Measurements from ENCODE around the gene UTP15.

UTP15 gene

GRCh38 chr5:73565139-73565968, at the start of gene UTP15, which contains the start of gene ANKRA2:
UTP15 (plus strand) TSS chr5:73565743; CDS start chr5:73567345, 1,602 bp downstream.
ANKRA2 (minus strand) TSS chr5:73565639; CDS start chr5:73562881, 2,758 bp downstream.
- peak; percentile 99 for DNase-seq

GRCh38 chr5:73519531-73520283, 45.8 kb upstream of the UTP15 start:
- peak; percentile 89 for DNase-seq

- DNase-seq: no peak
Observed at GRCh38 chr5:73522989-73523388, 42.6 kb upstream of the UTP15 start.

GRCh38 chr5:73523861-73524260, 41.7 kb upstream of the UTP15 start:
- DNase-seq: no peak

GRCh38 chr5:73525606-73526203, 39.8 kb upstream of the UTP15 start:
- DNase-seq: no peak

- DNase-seq: no peak
Observed at GRCh38 chr5:73528248-73528647, 37.3 kb upstream of the UTP15 start.

- DNase-seq: no peak
Observed at GRCh38 chr5:73529081-73529480, 36.5 kb upstream of the UTP15 start.

GRCh38 chr5:73531356-73531755, 34.2 kb upstream of the UTP15 start:
- no peak for DNase-seq

- no peak for DNase-seq
Observed at GRCh38 chr5:73532195-73532594, 33.3 kb upstream of the UTP15 start.

- DNase-seq: no peak
Observed at GRCh38 chr5:73534011-73534644, 31.4 kb upstream of the UTP15 start.

GRCh38 chr5:73534971-73535370, 30.6 kb upstream of the UTP15 start:
- no peak for DNase-seq

- no peak for DNase-seq
Observed at GRCh38 chr5:73539730-73540129, 25.8 kb upstream of the UTP15 start.

GRCh38 chr5:73540192-73540591, 25.4 kb upstream of the UTP15 start:
- DNase-seq: no peak

GRCh38 chr5:73542020-73542419, 23.5 kb upstream of the UTP15 start:
- DNase-seq: no peak

- no peak for DNase-seq
Observed at GRCh38 chr5:73544429-73545402, 20.8 kb upstream of the UTP15 start.

- no peak for DNase-seq
Observed at GRCh38 chr5:73545403-73545779, 20.2 kb upstream of the UTP15 start.

- DNase-seq: no peak
Observed at GRCh38 chr5:73550016-73550415, 15.5 kb upstream of the UTP15 start.

- no peak for DNase-seq
Observed at GRCh38 chr5:73552642-73553041, 12.9 kb upstream of the UTP15 start.

GRCh38 chr5:73558950-73559349, 6.6 kb upstream of the UTP15 start:
- DNase-seq: no peak

- DNase-seq: no peak
Observed at GRCh38 chr5:73564018-73564417, 1.5 kb upstream of the UTP15 start.

GRCh38 chr5:73564675-73565074, 868 bp upstream of the UTP15 start:
- no peak for DNase-seq

GRCh38 chr5:73565969-73566547, 515 bp downstream of the UTP15 start:
- DNase-seq: no peak
